Type B pancreatic cell (in vitro differentiated cells): ENCODE data around the gene CAPN15. TPM values are rescaled to one million over a fixed set of nuclear protein-coding genes. Genes with fewer than 3 reads are reported as not detected.

Experiments
- DNase-seq: peaks from one replicate; pipeline ENCODE4 v3.0.0; 2021; ENCODE audit warnings: mixed read lengths; ENCODE audit not compliant: unreplicated experiment; ENCODE audit errors: extremely low spot score
- H3K27ac Mint-ChIP-seq: 2 replicates; pipeline ENCODE4 v1.8.0; 2021; ENCODE audit warnings: mild to moderate bottlenecking, mixed read lengths
- H3K27me3 Mint-ChIP-seq: 2 replicates; pipeline ENCODE4 v1.8.0; 2021; ENCODE audit warnings: mixed read lengths
- H3K36me3 Mint-ChIP-seq: 2 replicates; pipeline ENCODE4 v1.8.0; 2021; ENCODE audit warnings: mixed read lengths
- H3K4me1 Mint-ChIP-seq: one replicate; pipeline ENCODE4 v1.8.0; 2021; ENCODE audit warnings: mixed read lengths; ENCODE audit not compliant: unreplicated experiment
- H3K4me3 Mint-ChIP-seq: 2 replicates; pipeline ENCODE4 v1.8.0; 2021; ENCODE audit warnings: mild to moderate bottlenecking, mixed read lengths
- H3K9me3 Mint-ChIP-seq: 2 replicates; pipeline ENCODE4 v1.8.0; 2021; ENCODE audit warnings: mixed read lengths
- CTCF ChIP-seq: fragments of 200-600 bp; sonication (generic); conservative IDR thresholded peaks from 2 replicates; pipeline ENCODE4 v1.5.0; 2021; ENCODE audit warnings: antibody characterized with exemption, mild to moderate bottlenecking
- microRNA-seq: library from miRNA; unstranded; fragments of <30 nt; microRNA quantifications from one replicate; pipeline ENCODE4, GENCODE V29; 2020
- total RNA-seq: library from RNA; stranded (reverse); gene quantifications from 2 replicates; pipeline ENCODE4 v1.2.1, GENCODE V29; 2021; ENCODE audit warnings: low replicate concordance

CAPN15 gene
- total RNA-seq, 1 donor from 2014 or later, result 52.3 TPM

GRCh38 chr16:600781-601180 is 73.3 kb downstream of the CAPN15 start:
- H3K9me3 Mint-ChIP-seq, result no peaks in the 10 kb centered on the region

GRCh38 chr16:603933-604332 is 76.4 kb downstream of the CAPN15 start:
- H3K9me3 Mint-ChIP-seq, result no peaks in the 10 kb centered on the region
- H3K4me1 Mint-ChIP-seq, result peaks cover 9% of the 10 kb centered on the region
- peaks cover 12% of the 10 kb centered on the region for H3K36me3 Mint-ChIP-seq
- no peak for TF ChIP-seq CTCF
- no peaks in the 10 kb centered on the region for H3K27me3 Mint-ChIP-seq
- no peak overlapping the region for H3K27ac Mint-ChIP-seq
- DNase-seq, result no peak
- H3K4me3 Mint-ChIP-seq, result no peak overlapping the region

More at GRCh38 chr16:600781-601180, 73.3 kb downstream of the CAPN15 start:
- TF ChIP-seq CTCF, result peak; percentile 30
- Mint-ChIP-seq H3K36me3 (peaks cover 17% of the 10 kb centered on the region), H3K27me3 (no peaks in the 10 kb centered on the region), H3K4me1 (peaks cover 4% of the 10 kb centered on the region), H3K4me3 (no peak overlapping the region), H3K27ac (no peak overlapping the region)
- DNase-seq, result no peak

Small RNAs within 50 kb of the gene (microRNA-seq; reads per million reads assigned to microRNA genes)
- 2.5 reads per million for gene MIR3176
- not detected for gene MIR5587

Other genes with a start within 250 kb of the CAPN15 start
- 2.5 and 5.0 TPM in 2 replicates for gene ARHGDIG, start 247.1 kb upstream of the CAPN15 start, total RNA-seq
- gene PDIA2, start 244.5 kb upstream of the CAPN15 start, total RNA-seq, result 1.0 and 1.6 TPM in 2 replicates
- 30.6 and 31.8 TPM in 2 replicates for gene AXIN1, start 175.0 kb upstream of the CAPN15 start, total RNA-seq
- 69.6 and 75.3 TPM in 2 replicates for gene MRPL28, start 157.2 kb upstream of the CAPN15 start, total RNA-seq
- gene PGAP6, start 145.7 kb upstream of the CAPN15 start, total RNA-seq, result 56.0 and 71.1 TPM in 2 replicates
- 72.8 and 166 TPM in 2 replicates for gene NME4, start 130.5 kb upstream of the CAPN15 start, total RNA-seq
- 21.5 and 22.1 TPM in 2 replicates for gene DECR2, start 125.8 kb upstream of the CAPN15 start, total RNA-seq
- 43.4 and 52.1 TPM in 2 replicates for gene RAB11FIP3, start 102.1 kb upstream of the CAPN15 start, total RNA-seq
- 0.12 TPM in 2 replicates for gene PRR35, start 32.7 kb downstream of the CAPN15 start, total RNA-seq
- gene NHLRC4, start 39.3 kb downstream of the CAPN15 start, total RNA-seq, result 0.52 and 1.4 TPM in 2 replicates
- gene PIGQ, start 42.3 kb downstream of the CAPN15 start, total RNA-seq, result 58.2 and 83.5 TPM in 2 replicates
- 21.4 and 26.5 TPM in 2 replicates for gene RAB40C, start 62.4 kb downstream of the CAPN15 start, total RNA-seq
- gene WFIKKN1, start 103.3 kb downstream of the CAPN15 start, total RNA-seq, result 0.71 and 9.0 TPM in 2 replicates
- gene METTL26, start 108.6 kb downstream of the CAPN15 start, total RNA-seq, result 74.4 and 77.0 TPM in 2 replicates
- 36.8 and 39.1 TPM in 2 replicates for gene MCRIP2, start 114.1 kb downstream of the CAPN15 start, total RNA-seq
- 75.8 and 102 TPM in 2 replicates for gene WDR90, start 121.7 kb downstream of the CAPN15 start, total RNA-seq
- gene RHOT2, start 140.4 kb downstream of the CAPN15 start, total RNA-seq, result 146 and 163 TPM in 2 replicates
- 2.2 and 2.7 TPM in 2 replicates for gene RHBDL1, start 148.0 kb downstream of the CAPN15 start, total RNA-seq
- gene STUB1, start 152.7 kb downstream of the CAPN15 start, total RNA-seq, result 74.7 and 80.3 TPM in 2 replicates
- gene JMJD8, start 156.6 kb downstream of the CAPN15 start, total RNA-seq, result 63.3 and 65.2 TPM in 2 replicates
- 18.2 and 21.0 TPM in 2 replicates for gene WDR24, start 162.7 kb downstream of the CAPN15 start, total RNA-seq
- 3.9 and 4.3 TPM in 2 replicates for gene FBXL16, start 178.1 kb downstream of the CAPN15 start, total RNA-seq
- gene METRN, start 187.4 kb downstream of the CAPN15 start, total RNA-seq, result 37.0 and 97.1 TPM in 2 replicates
- 33.5 and 34.8 TPM in 2 replicates for gene ANTKMT, start 193.4 kb downstream of the CAPN15 start, total RNA-seq
- gene CCDC78, start 198.7 kb downstream of the CAPN15 start, total RNA-seq, result 1.2 and 3.9 TPM in 2 replicates
- 5.6 and 8.5 TPM in 2 replicates for gene HAGHL, start 199.4 kb downstream of the CAPN15 start, total RNA-seq
- gene CIAO3, start 213.3 kb downstream of the CAPN15 start, total RNA-seq, result 41.4 and 44.5 TPM in 2 replicates
- 0.77 and 0.81 TPM in 2 replicates for gene MSLN, start 233.0 kb downstream of the CAPN15 start, total RNA-seq